Endothelial cell of umbilical vein (primary cell): ENCODE results near the gene B4GALT5. TPM values are rescaled to one million over a fixed set of nuclear protein-coding genes. Genes with fewer than 3 reads are reported as not detected.
A peak's percentile ranks its signal among the peaks of the same experiment; 100 is the strongest.

ENCODE experiments used
- BruUV-seq: library from RNA; stranded (reverse); fragments of 400-500 nt; replicated peaks from 2 replicates; lab custom pipeline; 2021; lab: Mats Ljungman, UMichigan
- CTCF ChIA-PET: fragments of 300-600, 350-600 bp; sonication (Branson Sonifier 250); formaldehyde crosslinking; loops from one replicate; lab custom pipeline; 2021; ENCODE audit warnings: antibody characterized with exemption, inconsistent platforms; lab: Charles Lee
- POLR2A ChIA-PET: fragments of 300-600, 350-600 bp; sonication (Branson Sonifier 250); formaldehyde crosslinking; loops from one replicate; lab custom pipeline; 2021; ENCODE audit warnings: antibody characterized with exemption, inconsistent platforms; lab: Charles Lee
- DNase-seq: peaks from one replicate; pipeline ENCODE4 v3.0.0-alpha.2; 2011; ENCODE audit warnings: low read depth, low spot score
- FAIRE-seq: peaks from 2 replicates; lab custom pipeline; 2011; peaks lifted over from hg19 to GRCh38; lab: Jason Lieb, UNC
- H2AFZ ChIP-seq: 2 replicates; pipeline ENCODE4 v1.6.0; 2012; ENCODE audit warnings: low read depth, low read length, control low read depth, inconsistent platforms
- H3K27ac ChIP-seq: 2 replicates; pipeline ENCODE4 v1.5.1; 2011; ENCODE audit warnings: low read depth, mild to moderate bottlenecking, control low read depth, low read length, moderate library complexity; ENCODE audit not compliant: insufficient read depth
- H3K27me3 ChIP-seq, 2 experiments: 2 replicates each; pipeline versions ENCODE4 v1.6.0 to v1.6.1; 2011; ENCODE audit warnings: low read length in 2 of 2, mixed read lengths in 1 of 2; ENCODE audit not compliant: control insufficient read depth in 2 of 2, insufficient read depth in 2 of 2
- H3K36me3 ChIP-seq, 2 experiments: 2 replicates in 1 of 2; 3 replicates in 1 of 2; pipeline ENCODE4 v1.5.1; 2011; ENCODE audit warnings: low read length in 2 of 2, mild to moderate bottlenecking in 1 of 2, moderate library complexity in 1 of 2; ENCODE audit not compliant: control insufficient read depth in 2 of 2, insufficient read depth in 2 of 2; ENCODE audit errors: extremely low read depth in 1 of 2
- H3K4me1 ChIP-seq: 3 replicates; pipeline ENCODE4 v1.5.1; 2011; ENCODE audit warnings: mild to moderate bottlenecking, low read length; ENCODE audit not compliant: control insufficient read depth, insufficient read depth; ENCODE audit errors: extremely low read depth
- H3K4me2 ChIP-seq: 2 replicates; pipeline ENCODE4 v1.6.1; 2011; ENCODE audit warnings: low read length, control low read depth, mixed read lengths; ENCODE audit not compliant: insufficient read depth
- H3K4me3 ChIP-seq, 3 experiments: fragments of 200-600 bp in 1 of 3; sonication (generic), shearing (Covaris generic) in 1 of 3; replicated peaks in 1 of 3; 2 replicates each; pipeline ENCODE4 v1.5.1; 2011 to 2016; ENCODE audit warnings: control low read depth in 3 of 3, low read length in 3 of 3, mild to moderate bottlenecking in 2 of 3, inconsistent platforms in 1 of 3, low read depth in 1 of 3, moderate library complexity in 1 of 3; ENCODE audit not compliant: insufficient read depth in 1 of 3
- H3K79me2 ChIP-seq: 2 replicates; pipeline ENCODE4 v1.6.0; 2012; ENCODE audit warnings: low read length, inconsistent platforms; ENCODE audit not compliant: control insufficient read depth, insufficient read depth
- H3K9ac ChIP-seq: replicated peaks from 2 replicates; pipeline ENCODE3; 2011; ENCODE audit warnings: low read length, control low read depth; ENCODE audit not compliant: insufficient read depth; ENCODE audit errors: extremely low read depth
- H3K9me1 ChIP-seq: replicated peaks from 3 replicates; pipeline ENCODE4 v1.6.0; 2011; ENCODE audit warnings: mild to moderate bottlenecking, low read length; ENCODE audit not compliant: control insufficient read depth, insufficient read depth; ENCODE audit errors: extremely low read depth
- H3K9me3 ChIP-seq: replicated peaks from 2 replicates; pipeline ENCODE4 v1.5.1; 2012; ENCODE audit warnings: low read length, inconsistent platforms; ENCODE audit not compliant: control insufficient read depth, insufficient read depth
- H4K20me1 ChIP-seq: replicated peaks from 2 replicates; pipeline ENCODE3; 2011; ENCODE audit warnings: mild to moderate bottlenecking, low read length; ENCODE audit not compliant: control insufficient read depth, insufficient read depth; ENCODE audit errors: extremely low read depth
- CTCF ChIP-seq, 2 donors: IDR thresholded peaks; 1 replicate in 1 of 2; 2 replicates in 1 of 2; pipeline ENCODE4 v1.5.1; 2011; ENCODE audit warnings: low read length in 2 of 2, mild to moderate bottlenecking in 2 of 2, moderate library complexity in 2 of 2, control low read depth in 1 of 2, inconsistent platforms in 1 of 2, low read depth in 1 of 2; ENCODE audit not compliant: insufficient read depth in 1 of 2; ENCODE audit errors: extremely low read depth in 1 of 2
- EZH2 ChIP-seq: IDR thresholded peaks from 2 replicates; pipeline ENCODE4 v1.6.1; 2012; ENCODE audit warnings: borderline replicate concordance, low read depth, mild to moderate bottlenecking, moderate library complexity, low read length, inconsistent platforms; ENCODE audit not compliant: severe bottlenecking
- FOS ChIP-seq: IDR thresholded peaks from 2 replicates; pipeline ENCODE4 v1.6.1; 2011; ENCODE audit warnings: mild to moderate bottlenecking, low read length, moderate library complexity, borderline replicate concordance; ENCODE audit not compliant: insufficient read depth
- GATA2 ChIP-seq: IDR thresholded peaks from 2 replicates; pipeline ENCODE4 v1.7.0; 2011; ENCODE audit warnings: low read depth, mild to moderate bottlenecking, moderate library complexity, mixed read lengths, low read length; ENCODE audit not compliant: insufficient read length, insufficient read depth
- JUN ChIP-seq: IDR thresholded peaks from 2 replicates; pipeline ENCODE4 v1.6.1; 2011; ENCODE audit warnings: borderline replicate concordance, low read depth; ENCODE audit not compliant: insufficient read length, insufficient read depth
- MAX ChIP-seq: IDR thresholded peaks from 2 replicates; pipeline ENCODE4 v1.6.1; 2011; ENCODE audit not compliant: insufficient read depth, insufficient read length
- MYC ChIP-seq: IDR thresholded peaks from one replicate; pipeline ENCODE4 v1.6.1; 2011; ENCODE audit warnings: mild to moderate bottlenecking, low read depth, low read length
- POLR2A ChIP-seq: IDR thresholded peaks from 2 replicates; pipeline ENCODE4 v1.6.1; 2012; ENCODE audit warnings: low read depth, mild to moderate bottlenecking, control low read depth, low read length
- POLR2AphosphoS5 ChIP-seq: IDR thresholded peaks from 2 replicates; pipeline ENCODE4 v1.6.1; 2012; ENCODE audit warnings: low read depth, mild to moderate bottlenecking, control low read depth, low read length, moderate library complexity; ENCODE audit not compliant: insufficient read depth
- dilution Hi-C: fragments of 300-500 bp; cut with MboI; formaldehyde crosslinking; loops from one replicate; pipeline ENCODE4 v1.15.0; 2019; ENCODE audit warnings: low sequenced_read_pairs; ENCODE audit not compliant: extremely low pct_ligation_motif_present
- intact Hi-C: fragments of 100-400 bp; cut with micrococcal nuclease; formaldehyde crosslinking; loops from one replicate; pipeline ENCODE4 v1.10.0; 2022
- polyA plus RNA-seq, 4 experiments: library from polyadenylated mRNA; depleted of rRNA in 3 of 4; stranded (reverse) in 3 of 4; unstranded in 1 of 4; fragments of >200 nt; gene quantifications; 2 replicates each; pipeline versions ENCODE4 v1.2.1 to v1.2.3, GENCODE V29; 2011 to 2012; ENCODE audit warnings: missing spikeins in 1 of 4
- total RNA-seq: library from RNA; stranded (reverse); gene quantifications from 2 replicates; pipeline ENCODE4 v1.2.3, GENCODE V29; 2021

B4GALT5 gene
- total and polyA plus RNA-seq, 2 donors (not counting 3 experiments of a cell fraction or from before 2014, with no cell fraction given), result 54.4 to 70.1 TPM

DNA sequence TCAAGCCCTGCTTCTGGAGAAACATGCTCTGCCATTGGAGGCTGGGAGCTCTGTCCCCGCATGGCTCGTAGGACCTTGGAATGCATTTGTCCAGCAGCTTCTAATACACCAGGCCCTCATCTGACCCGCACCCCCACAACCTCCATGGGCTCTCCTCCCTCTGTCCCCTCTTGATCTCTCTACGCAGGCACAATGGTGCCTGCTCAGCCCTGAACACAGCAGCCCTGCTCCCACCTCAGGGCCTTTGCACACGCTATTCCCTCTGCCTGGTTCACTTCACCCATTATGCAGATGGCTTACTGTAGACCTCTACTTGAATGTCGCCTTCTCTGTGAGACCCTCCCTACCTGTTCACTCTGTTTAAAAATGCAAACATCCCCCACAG, 118.8 kb downstream of the B4GALT5 start:
- no peaks in the 10 kb centered on the region for H3K9me3 ChIP-seq
- H3K9me1 ChIP-seq, result no peaks in the 10 kb centered on the region
- no peaks in the 10 kb centered on the region for H3K36me3 ChIP-seq
- dilution Hi-C loops (no loop called here), intact Hi-C loops (no loop called here)
- no peaks in the 10 kb centered on the region for H4K20me1 ChIP-seq
- H3K9ac ChIP-seq, result no peak overlapping the region
- FAIRE-seq (no peak), DNase-seq (no peak)
- CTCF ChIA-PET, result interaction anchor here (1.2 to 24.6 kb wide), 4 partner anchors 9 to 61 kb away, joined by 3 to 962 read pairs (median 4); no protein-coding TSS in a partner anchor
- POLR2A ChIA-PET, result interaction anchor here (0.6 kb wide), 1 partner anchor 11 kb away, joined by 3 read pairs; no protein-coding TSS in a partner anchor
- TF ChIP-seq JUN (no peak), POLR2A (no peak), EZH2 (no peak), MYC (no peak), FOS (no peak)
- no peaks in the 10 kb centered on the region for H3K27me3 ChIP-seq
- no peak overlapping the region for H3K27ac ChIP-seq
- H3K79me2 ChIP-seq, result no peaks in the 10 kb centered on the region
- H3K4me3 ChIP-seq, result no peak overlapping the region
- peaks cover 19% of the 10 kb centered on the region for H3K4me1 ChIP-seq
- H3K4me2 ChIP-seq, result no peak overlapping the region
- no TSS peak for BruUV-seq
- no peak overlapping the region for H2AFZ ChIP-seq

DNA sequence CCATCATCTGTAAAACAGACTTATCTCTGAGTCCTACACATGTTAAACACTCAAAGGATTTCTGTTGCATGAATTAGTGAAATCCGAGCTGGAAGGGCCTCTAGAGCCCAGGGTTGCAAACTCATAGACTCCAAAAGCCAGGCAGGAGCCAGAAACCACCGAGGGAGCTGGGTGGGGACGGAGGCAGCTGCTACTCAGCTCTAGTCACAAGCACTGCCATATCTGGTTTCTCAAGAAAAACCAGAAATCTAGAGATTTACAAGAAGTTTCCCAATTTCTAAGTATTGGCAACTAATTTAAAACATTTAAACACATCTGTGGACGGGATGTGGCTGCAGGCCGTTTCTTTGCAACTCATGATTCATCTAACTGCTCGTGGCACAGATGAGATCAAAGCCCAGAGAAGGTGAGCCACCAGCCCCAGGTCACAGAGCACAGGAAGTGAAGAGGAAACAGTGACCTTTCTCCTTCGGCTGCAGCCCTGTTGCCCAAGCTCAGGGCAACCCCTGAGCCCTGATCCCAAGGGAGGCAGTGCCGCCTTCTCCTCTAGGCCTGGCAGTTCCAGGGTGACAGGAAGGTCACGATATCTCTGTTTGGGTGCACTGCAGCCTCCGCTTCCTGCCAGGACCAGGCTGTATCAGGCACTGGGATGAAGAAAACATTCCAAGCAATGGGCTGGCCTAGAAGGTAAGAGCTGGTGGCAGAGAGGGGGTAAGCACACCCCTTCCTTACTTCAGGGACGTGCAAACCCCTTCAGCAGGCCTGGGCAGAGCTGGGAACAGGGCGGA, 119.3 kb downstream of the B4GALT5 start:
- ChIA-PET POLR2A (no interaction called here), CTCF (interaction anchor here (0.6 to 24.6 kb wide), 4 partner anchors 9 to 53 kb away, joined by 3 to 962 read pairs (median 4); no protein-coding TSS in a partner anchor)
- Histone ChIP-seq H3K79me2 (no peaks in the 10 kb centered on the region), H3K4me1 (peaks cover 19% of the 10 kb centered on the region), H3K9ac (no peak overlapping the region), H3K27ac (no peak overlapping the region), H3K27me3 (no peaks in the 10 kb centered on the region), H3K36me3 (no peaks in the 10 kb centered on the region), H2AFZ (peak overlapping the region; percentile 19), H4K20me1 (no peaks in the 10 kb centered on the region), H3K4me2 (no peak overlapping the region), H3K4me3 (no peak overlapping the region), H3K9me3 (no peaks in the 10 kb centered on the region), H3K9me1 (no peaks in the 10 kb centered on the region)
- dilution Hi-C loops, result no loop called here
- DNase-seq (peak; percentile 28), FAIRE-seq (peak; percentile 83)
- no TSS peak for BruUV-seq
- intact Hi-C loops, result no loop called here
- TF ChIP-seq POLR2AphosphoS5, result no peak
- TF ChIP-seq POLR2A, result no peak
- TF ChIP-seq MYC, result no peak
- peak; percentile 37 for TF ChIP-seq FOS
- no peak for TF ChIP-seq CTCF (IDR thresholded peaks at IDR 0.05; ENCODE audit: extremely low read depth in 1 of 2, insufficient read depth in 1 of 2, low read depth in 1 of 2, low read length in 2 of 2)
- TF ChIP-seq MAX, result no peak
- TF ChIP-seq EZH2, result no peak
- TF ChIP-seq GATA2, result peak; percentile 22
- no peak for TF ChIP-seq JUN
